Ishikawa (cell line): ENCODE data around the gene STAT5A.

ENCODE experiments used
- EP300 ChIP-seq: IDR thresholded peaks from 2 replicates; pipeline ENCODE4 v1.6.1; 2012; ENCODE audit warnings: borderline replicate concordance
- NFIC ChIP-seq: IDR thresholded peaks from 2 replicates; pipeline ENCODE4 v1.6.1; 2012
- RAD21 ChIP-seq: IDR thresholded peaks from 2 replicates; pipeline ENCODE4 v1.6.1; 2012; ENCODE audit warnings: low read depth
- REST ChIP-seq: IDR thresholded peaks from 2 replicates; pipeline ENCODE4 v1.6.1; 2012; ENCODE audit warnings: low read depth, mild to moderate bottlenecking
- TAF1 ChIP-seq: IDR thresholded peaks from 2 replicates; pipeline ENCODE4 v1.6.1; 2012; ENCODE audit warnings: low read depth, mild to moderate bottlenecking
- TCF12 ChIP-seq: IDR thresholded peaks from 2 replicates; pipeline ENCODE4 v1.6.1; 2012; ENCODE audit warnings: low read depth
- TEAD4 ChIP-seq: IDR thresholded peaks from 2 replicates; pipeline ENCODE4 v1.6.1; 2012
- YY1 ChIP-seq: IDR thresholded peaks from 2 replicates; pipeline ENCODE4 v1.6.1; 2012; ENCODE audit warnings: low read depth
- TF ChIP-seq, protein P1 (sequence below): IDR thresholded peaks from 2 replicates; pipeline ENCODE4 v1.6.1; 2012
- TF ChIP-seq, protein P2 (sequence below): IDR thresholded peaks from 2 replicates; pipeline ENCODE4 v1.6.1; 2012

DNA sequence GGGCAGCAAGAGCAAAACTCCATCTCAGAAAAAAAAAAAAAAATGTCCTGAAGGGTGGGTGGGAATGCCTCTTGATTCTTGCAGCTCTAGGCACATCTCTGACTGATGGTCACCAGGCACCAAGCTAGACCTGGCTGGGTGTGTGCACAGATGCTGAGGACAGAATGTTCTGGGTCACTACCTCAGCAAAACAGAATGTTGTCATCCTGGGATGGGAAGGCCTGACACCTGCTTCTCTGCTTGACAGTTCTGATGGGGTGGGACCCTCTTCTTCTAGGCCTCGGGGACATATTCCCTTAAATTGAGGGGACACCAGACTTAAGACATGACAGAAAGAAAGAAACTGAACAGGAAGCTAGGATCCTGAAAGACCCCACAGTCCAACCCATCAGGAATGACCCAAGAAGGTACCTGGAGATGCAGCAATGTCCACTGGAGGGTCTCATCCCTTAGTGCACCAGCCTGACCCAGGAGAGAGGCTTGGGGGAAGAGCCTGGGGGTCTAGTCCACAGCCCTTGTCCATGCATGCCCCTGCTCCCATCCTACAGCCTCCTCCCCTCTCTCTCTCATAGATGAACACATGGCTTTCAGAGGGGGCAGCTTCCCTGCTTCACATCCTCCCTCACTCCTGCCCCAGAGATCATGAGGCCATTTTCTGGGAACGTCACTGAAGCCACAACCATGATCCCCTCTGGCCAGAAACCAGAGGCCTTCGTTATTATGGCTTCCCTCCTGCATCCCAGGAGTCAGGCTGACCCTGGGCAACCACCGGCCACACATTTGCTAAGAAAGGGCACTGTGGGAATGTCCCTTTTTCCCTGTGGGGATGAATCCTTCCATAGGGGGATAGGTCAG, 8.3 kb upstream of the STAT5A start:
- TF ChIP-seq TEAD4: no peak
- no peak for TF ChIP-seq TAF1
- TF ChIP-seq RAD21: no peak
- TF ChIP-seq EP300: no peak
- no peak for TF ChIP-seq NFIC
- TF ChIP-seq, protein P1, sequence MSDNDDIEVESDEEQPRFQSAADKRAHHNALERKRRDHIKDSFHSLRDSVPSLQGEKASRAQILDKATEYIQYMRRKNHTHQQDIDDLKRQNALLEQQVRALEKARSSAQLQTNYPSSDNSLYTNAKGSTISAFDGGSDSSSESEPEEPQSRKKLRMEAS: no peak
- TF ChIP-seq REST: no peak
- no peak for TF ChIP-seq YY1
- TF ChIP-seq, protein P2, sequence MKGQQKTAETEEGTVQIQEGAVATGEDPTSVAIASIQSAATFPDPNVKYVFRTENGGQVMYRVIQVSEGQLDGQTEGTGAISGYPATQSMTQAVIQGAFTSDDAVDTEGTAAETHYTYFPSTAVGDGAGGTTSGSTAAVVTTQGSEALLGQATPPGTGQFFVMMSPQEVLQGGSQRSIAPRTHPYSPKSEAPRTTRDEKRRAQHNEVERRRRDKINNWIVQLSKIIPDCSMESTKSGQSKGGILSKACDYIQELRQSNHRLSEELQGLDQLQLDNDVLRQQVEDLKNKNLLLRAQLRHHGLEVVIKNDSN: no peak
- no peak for TF ChIP-seq TCF12
